ENCODE data around the gene SAMSN1. TPM values are rescaled to one million over a fixed set of nuclear protein-coding genes. Genes with fewer than 3 reads are reported as not detected.
A peak's percentile ranks its signal among the peaks of the same experiment; 100 is the strongest.

The SAMSN1 gene
- total and polyA plus RNA-seq, 8 donors, result 1.4 to 45.7 (median 2.1) TPM

DNA sequence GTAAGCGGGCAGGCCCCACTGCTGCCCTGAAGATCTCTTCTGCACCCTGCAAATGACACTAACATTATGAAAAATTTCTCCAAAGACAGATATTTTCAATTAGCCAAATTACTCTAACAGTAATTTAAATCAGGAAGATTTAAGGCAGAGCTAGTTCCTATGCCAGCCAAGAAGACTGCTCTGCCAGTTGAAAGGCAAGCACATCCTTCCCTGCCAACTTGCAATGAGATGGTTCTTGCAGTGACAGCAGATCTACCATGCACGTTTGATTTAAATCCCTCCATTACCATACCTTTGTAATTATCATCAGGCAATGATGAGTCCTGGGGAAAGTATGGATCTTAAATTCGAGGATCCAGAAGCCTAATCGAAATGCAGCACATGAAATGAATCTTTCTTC is 76.5 kb downstream of the SAMSN1 start:
- no peak overlapping the region for H3K4me3 ChIP-seq
- TF ChIP-seq, protein P1, sequence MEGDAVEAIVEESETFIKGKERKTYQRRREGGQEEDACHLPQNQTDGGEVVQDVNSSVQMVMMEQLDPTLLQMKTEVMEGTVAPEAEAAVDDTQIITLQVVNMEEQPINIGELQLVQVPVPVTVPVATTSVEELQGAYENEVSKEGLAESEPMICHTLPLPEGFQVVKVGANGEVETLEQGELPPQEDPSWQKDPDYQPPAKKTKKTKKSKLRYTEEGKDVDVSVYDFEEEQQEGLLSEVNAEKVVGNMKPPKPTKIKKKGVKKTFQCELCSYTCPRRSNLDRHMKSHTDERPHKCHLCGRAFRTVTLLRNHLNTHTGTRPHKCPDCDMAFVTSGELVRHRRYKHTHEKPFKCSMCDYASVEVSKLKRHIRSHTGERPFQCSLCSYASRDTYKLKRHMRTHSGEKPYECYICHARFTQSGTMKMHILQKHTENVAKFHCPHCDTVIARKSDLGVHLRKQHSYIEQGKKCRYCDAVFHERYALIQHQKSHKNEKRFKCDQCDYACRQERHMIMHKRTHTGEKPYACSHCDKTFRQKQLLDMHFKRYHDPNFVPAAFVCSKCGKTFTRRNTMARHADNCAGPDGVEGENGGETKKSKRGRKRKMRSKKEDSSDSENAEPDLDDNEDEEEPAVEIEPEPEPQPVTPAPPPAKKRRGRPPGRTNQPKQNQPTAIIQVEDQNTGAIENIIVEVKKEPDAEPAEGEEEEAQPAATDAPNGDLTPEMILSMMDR (IDR thresholded peaks at IDR 0.05), result no peak
- no peaks in the 10 kb centered on the region for H3K4me1 ChIP-seq
- intact Hi-C loops (cut with DNase I), result no loop called here
- ATAC-seq (no peak), DNase-seq (no peak)
- no peaks in the 10 kb centered on the region for H3K36me3 ChIP-seq
- no peaks in the 10 kb centered on the region for H3K27me3 ChIP-seq
- H3K27ac ChIP-seq, result no peak overlapping the region
- no peaks in the 10 kb centered on the region for H3K9me3 ChIP-seq

DNA sequence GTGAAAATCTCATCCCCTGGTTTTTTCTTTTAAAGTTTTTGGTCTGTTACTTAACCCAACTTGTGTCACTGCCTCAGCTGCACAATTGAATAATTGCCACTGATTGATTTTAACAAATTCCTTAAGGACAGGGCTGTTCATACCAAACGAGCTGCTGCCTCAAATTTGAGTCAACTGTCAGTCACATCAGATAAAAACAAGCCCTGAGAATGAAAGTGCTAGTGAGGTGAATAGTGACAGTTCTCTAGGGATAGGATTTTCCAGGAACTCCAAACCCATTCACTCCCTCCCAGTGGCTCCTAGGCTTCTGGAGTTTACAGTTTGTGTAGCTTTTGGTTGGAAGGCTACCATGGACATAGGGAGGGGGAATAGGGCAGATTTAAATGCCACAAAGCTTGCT is 79.4 kb downstream of the SAMSN1 start:
- DNase-seq, result no peak
- intact Hi-C loops (cut with DNase I), result no loop called here
- H3K4me1 ChIP-seq, result no peaks in the 10 kb centered on the region
- no peak for ATAC-seq
- no peaks in the 10 kb centered on the region for H3K36me3 ChIP-seq
- no peak overlapping the region for H3K27ac ChIP-seq
- no peaks in the 10 kb centered on the region for H3K9me3 ChIP-seq
- TF ChIP-seq, protein P1 (IDR thresholded peaks at IDR 0.05), result no peak
- no peak overlapping the region for H3K4me3 ChIP-seq
- H3K27me3 ChIP-seq, result no peaks in the 10 kb centered on the region

DNA sequence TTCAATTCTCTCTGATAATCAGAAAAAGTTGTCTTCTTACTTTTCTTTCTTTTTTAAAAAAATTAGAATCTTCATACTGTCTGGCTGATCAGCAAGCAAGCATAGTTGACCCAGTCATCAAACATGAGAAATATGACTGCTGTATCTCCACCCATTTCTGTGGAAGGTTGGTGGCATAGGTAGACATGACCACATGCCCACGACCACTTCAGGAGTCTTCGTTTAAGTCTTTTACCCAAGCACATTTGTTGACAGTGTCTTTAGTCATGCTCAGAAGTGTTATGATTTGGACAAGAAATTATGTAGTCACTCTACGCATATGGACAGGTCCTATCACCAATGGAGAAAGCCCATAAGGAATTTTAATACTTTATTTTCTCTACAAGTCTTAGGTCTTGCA is 88.4 kb downstream of the SAMSN1 start:
- no peak for ATAC-seq
- DNase-seq, result no peak

DNA sequence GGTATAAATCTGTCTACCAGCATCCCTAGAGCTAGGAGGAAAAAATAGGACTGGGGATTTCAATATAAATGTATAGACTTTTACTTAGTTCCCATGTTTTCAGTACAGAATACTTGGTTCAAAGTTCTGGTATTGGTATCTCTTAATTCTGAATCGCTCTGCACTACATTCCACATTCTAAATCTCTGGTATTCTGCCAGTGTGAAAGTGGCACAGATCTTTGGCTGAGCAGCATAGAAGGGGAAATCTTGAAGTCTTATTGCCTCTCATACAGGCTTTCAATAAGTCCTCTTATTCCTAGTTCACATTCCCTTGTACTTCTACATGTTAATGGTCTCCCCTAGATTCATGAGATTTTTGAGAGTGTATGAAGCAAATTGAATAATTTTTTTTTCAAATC is 89.2 kb downstream of the SAMSN1 start:
- Histone ChIP-seq H3K9me3 (no peaks in the 10 kb centered on the region), H3K27ac (no peak overlapping the region), H3K36me3 (no peaks in the 10 kb centered on the region), H3K4me1 (no peaks in the 10 kb centered on the region), H3K4me3 (no peak overlapping the region), H3K27me3 (no peaks in the 10 kb centered on the region)
- ATAC-seq (peak; percentile 29), DNase-seq (no peak)
- TF ChIP-seq, protein P1 (IDR thresholded peaks at IDR 0.05), result no peak
- intact Hi-C loops (cut with DNase I), result no loop called here

More for the DNA sequence above, 88.4 kb downstream of the SAMSN1 start:
- no peaks in the 10 kb centered on the region for H3K4me1 ChIP-seq
- TF ChIP-seq, protein P1 (IDR thresholded peaks at IDR 0.05), result no peak
- H3K27me3 ChIP-seq, result no peaks in the 10 kb centered on the region
- H3K9me3 ChIP-seq, result no peaks in the 10 kb centered on the region
- H3K4me3 ChIP-seq, result no peak overlapping the region
- no peaks in the 10 kb centered on the region for H3K36me3 ChIP-seq
- intact Hi-C loops (cut with DNase I), result no loop called here
- no peak overlapping the region for H3K27ac ChIP-seq

DNA sequence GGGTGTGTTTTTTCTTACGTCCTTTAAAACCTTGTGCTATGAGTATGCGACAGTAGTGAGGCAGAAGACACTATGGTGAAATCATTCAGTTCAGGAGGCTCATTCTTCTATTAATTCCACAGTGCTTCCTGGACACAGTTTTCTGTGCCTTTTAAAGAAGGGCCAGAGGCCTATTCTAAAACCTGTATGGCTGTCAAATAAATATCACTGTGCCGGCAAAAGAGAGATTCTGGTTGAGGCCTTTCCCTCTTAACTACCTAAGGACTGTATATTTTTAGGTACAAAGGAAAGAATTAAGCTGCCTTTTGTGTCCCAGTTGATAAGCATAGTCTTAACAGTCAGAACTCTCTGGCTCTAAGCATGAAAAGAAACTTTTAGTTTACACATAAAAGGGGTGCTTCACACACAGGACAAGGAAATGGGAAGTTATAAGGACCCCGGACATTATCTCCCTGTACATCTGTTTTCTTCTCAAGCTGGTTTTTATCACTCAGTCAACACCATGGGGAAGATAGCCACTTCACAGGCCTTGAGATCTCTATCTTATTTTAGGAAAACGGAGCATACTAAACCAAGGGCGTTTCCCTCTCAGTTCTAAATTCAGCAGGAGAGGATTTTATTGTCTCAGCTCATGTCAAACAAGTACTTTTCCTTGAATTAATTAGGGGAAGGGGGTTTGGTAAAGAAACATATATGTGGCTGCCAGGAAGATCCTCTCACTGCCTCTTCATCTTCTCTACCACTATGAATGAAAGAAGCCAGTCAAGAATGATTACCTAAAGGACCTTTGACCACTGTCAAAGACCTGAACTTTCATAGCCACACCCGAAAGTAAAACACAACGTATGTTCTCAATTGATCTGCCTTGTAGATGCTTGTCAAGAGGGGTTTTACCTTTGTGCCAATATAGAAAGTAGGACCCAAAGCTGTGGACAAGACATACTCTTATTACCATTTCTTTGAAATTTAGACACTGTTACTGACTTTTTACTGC is 91.8 kb downstream of the SAMSN1 start:
- Histone ChIP-seq H3K9me3 (no peaks in the 10 kb centered on the region), H3K36me3 (no peaks in the 10 kb centered on the region), H3K4me1 (no peaks in the 10 kb centered on the region), H3K27ac (no peak overlapping the region), H3K4me3 (no peak overlapping the region), H3K27me3 (no peaks in the 10 kb centered on the region)
- no peak for DNase-seq
- intact Hi-C loops (cut with DNase I), result no loop called here
- ATAC-seq, result no peak
- TF ChIP-seq, protein P1 (IDR thresholded peaks at IDR 0.05), result no peak

Data from left lung (tissue), 10 donors.